ENCODE data around the gene OR10K1.
"Not testable (repeated sequence)": the region's sequence is repeated elsewhere in the genome, so short reads cannot be mapped to it uniquely, and the experiment has no call there.

Gene OR10K1, protein sequence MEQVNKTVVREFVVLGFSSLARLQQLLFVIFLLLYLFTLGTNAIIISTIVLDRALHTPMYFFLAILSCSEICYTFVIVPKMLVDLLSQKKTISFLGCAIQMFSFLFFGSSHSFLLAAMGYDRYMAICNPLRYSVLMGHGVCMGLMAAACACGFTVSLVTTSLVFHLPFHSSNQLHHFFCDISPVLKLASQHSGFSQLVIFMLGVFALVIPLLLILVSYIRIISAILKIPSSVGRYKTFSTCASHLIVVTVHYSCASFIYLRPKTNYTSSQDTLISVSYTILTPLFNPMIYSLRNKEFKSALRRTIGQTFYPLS

DNA sequence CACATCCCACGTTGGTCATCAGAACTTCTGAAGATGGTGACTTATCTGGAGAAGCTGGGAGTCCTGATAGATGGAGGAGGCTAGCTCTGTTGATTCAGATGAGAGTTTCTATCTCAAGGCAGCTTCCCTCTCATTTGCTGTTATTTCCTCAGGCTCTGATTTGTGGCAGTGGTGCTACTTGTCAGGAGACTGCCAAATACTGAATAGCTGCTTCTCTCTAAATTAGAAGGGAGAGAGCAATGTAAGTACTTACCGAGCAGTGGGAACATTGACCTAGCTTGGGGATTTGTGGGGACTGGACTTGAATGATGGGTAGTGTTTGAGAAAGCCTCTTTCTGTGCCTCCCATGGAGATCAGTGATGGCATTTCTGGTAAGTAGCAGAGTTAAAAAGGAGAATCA is at the start of gene OR10K1:
TSS of gene OR10K1 (plus strand) at position 301 of the 400 bp plus-strand sequence. CDS start 3,728 bp downstream, outside the sequence.
- no peak for DNase-seq

- DNase-seq, result no peak
Observed at GRCh38 chr1:158414651-158415345, 46.8 kb upstream of the OR10K1 start.

DNA sequence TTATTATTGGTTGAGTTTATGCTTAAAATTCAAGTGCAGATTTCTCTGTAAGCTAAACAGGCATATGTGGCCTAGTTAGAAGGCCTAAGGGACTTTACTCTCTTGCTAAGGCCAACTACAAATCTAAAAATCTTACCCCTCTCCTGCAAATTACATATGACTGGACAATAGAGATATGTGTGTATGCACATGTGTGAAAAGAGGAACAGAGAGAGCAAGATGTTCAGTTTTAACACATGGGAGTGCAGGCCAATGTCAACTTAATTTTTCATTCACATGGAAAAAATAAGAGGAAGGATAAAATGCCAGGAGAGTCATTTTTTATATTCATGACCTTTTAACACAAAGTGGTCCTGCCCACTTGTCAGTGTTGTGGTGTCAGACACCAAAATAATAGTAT is 44.0 kb upstream of the OR10K1 start:
- no peak for DNase-seq

DNA sequence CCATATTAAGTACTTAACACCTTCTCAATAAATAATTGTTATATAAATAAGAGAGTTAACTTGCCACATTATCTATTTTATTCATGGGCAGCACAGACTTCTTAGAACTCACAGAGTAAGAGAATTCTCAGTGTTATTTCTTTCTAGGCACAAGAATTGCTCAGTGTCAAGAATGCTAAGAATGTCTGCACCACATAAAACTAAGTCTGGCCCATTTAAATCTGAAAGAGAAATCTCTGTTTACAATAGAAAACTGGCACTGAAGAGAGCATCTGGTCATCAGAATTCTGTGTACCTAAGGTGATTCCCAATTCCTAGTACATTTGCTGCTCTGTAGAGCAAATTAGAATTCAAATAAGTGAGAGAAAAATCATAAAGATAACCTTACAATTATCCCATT is 39.4 kb upstream of the OR10K1 start:
- DNase-seq, result no peak

DNA sequence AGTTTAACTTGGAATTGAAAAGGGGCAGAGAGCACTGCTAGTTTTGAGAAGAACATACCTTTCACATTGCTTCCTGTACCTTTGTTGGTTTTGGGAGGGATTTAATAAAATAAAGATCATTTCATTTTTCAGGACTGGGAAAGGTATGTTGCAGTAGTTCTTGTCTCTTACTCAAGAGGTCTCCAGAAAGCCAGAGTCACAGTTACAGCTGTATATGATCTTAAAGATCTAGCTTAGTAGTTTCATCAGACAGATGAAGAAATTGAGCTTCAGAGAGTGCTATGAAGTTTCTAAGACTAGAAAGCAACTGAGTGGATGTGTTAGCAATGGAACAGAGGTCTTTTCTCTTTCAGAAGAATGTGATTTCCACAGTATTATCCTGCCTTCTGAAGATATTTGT is 36.6 kb upstream of the OR10K1 start:
- DNase-seq, result no peak

DNA sequence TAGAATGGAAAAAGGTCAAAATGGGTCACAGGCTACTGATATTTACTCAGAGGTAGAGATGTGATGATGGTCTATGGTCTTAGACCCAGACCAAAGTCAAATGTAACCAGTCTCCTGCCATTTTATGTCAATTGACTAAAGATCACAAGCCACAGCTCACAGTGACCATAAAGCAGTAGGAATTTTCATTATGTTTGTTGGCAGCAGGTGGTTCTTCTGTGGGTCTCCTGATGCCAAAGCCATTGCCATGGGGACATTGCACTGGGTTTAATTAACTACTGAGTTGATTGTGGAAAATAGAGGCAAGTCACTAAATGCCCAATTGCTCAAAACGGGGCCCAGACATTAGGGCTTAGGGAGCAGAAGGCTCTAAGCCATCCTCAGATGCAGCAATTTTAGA is 35.5 kb upstream of the OR10K1 start, which contains the start of gene OR10K2:
TSS of gene OR10K2 (minus strand) at position 101 of the 400 bp plus-strand sequence. CDS start 5,371 bp downstream, outside the sequence.
- no peak for DNase-seq

- DNase-seq, result not testable (repeated sequence)
Observed at GRCh38 chr1:158430163-158430562, 31.5 kb upstream of the OR10K1 start.

GRCh38 chr1:158434741-158435140 is 26.9 kb upstream of the OR10K1 start:
- no peak for DNase-seq

- DNase-seq, result no peak
Observed at GRCh38 chr1:158445376-158445775, 16.3 kb upstream of the OR10K1 start.

DNA sequence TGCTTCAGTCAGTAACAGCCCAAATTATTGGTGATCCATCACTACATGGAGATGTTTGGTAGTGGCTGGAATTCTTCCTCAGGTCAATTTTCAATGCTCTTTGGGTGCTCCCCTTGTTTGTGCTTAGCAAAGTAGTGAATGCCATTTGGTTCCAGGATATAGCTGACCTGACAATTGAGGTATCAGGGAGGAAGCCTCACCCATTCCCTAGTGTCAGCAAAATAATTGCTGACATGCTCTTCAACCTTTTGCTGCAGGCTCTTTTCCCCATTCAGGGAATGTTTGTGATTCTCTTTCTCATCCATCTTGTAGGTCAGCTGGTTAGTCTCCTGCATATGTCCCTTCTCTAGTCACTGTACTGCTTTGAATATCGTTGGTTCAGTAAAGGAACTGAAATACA is 7.1 kb upstream of the OR10K1 start:
- no peak for DNase-seq

DNA sequence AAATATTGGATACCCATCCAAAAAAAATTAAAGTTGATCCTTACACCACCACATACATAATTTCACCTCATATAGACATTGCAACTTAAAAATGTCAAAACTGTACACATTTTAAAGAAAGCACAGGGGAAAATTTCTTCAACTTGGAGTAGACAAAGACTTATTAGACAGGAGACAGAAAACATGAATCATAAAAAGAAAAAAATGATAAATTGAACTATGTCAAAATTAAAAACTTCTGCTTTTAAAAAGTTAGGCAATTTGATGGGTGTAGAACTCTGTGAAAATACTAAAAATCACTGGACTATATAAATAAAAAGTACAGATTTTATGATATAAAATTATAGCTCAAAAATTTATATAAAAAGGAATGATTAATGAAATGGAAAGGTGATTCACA is 4.4 kb upstream of the OR10K1 start:
- DNase-seq, result no peak

DNA sequence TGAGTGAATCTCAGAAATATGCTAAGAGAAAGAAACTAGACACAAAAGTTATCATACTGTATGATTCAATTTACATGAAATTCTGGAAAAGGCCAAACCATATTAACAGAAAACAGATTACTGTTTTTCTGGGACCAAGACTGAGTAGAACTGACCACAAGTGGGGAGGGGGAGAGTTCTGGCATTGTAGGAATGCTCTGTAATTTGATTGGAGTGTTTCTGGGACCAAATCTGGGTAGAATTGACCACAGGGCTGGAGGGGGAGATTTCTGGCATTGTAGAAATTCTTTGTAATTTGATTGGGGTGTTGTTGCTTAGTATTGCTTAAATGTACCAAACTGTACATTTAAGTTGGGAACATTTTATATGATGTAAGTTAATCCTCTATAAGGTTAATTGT is 3.4 kb upstream of the OR10K1 start:
- no peak for DNase-seq

DNA sequence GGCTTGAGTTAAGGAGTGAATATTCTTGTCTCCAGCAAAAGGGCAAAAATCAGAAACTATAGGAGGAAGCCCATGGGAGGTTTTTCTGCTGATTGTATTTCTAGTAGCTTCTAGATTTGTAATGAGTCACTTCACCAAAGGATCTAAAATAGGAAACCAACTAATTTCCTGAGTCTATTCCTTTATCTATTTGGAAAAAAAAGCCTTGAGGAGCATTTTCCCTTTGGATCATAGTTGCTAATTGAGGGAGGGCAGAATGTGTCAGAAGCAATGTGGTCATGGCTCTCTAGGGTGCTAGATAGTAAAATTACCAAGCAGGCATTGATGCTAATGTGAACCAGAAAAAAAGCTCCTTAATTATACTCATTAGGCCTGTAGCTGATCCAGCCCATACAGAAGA is 10.3 kb downstream of the OR10K1 start, which contains the start of gene OR10R2:
TSS of gene OR10R2 (plus strand) at position 301 of the 400 bp plus-strand sequence. CDS start 106 bp downstream, outside the sequence.
- no peak for DNase-seq

DNA sequence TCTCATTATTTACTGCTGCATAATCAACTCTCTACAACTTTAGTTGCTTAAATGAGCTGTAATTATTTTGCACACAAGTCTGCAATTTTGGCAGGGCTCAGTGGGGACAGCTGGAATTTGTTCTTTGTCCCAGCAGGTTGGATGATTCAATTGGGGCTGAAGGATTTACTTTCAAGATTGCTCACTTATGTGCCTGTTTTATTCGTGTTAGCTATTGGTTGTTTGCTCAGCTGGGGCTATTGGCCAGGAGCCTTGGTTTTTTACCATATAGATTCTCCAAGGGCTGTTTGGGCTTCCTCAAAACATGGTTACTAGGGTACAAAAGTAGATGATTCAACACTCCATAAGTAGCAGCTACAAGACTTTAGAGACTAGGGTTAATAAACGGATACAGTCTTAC is 23.8 kb downstream of the OR10K1 start:
- no peak for DNase-seq

- no peak for DNase-seq
Observed at GRCh38 chr1:158491316-158491715, 29.7 kb downstream of the OR10K1 start.

GRCh38 chr1:158493054-158493453 is 31.4 kb downstream of the OR10K1 start:
- DNase-seq, result no peak

DNA sequence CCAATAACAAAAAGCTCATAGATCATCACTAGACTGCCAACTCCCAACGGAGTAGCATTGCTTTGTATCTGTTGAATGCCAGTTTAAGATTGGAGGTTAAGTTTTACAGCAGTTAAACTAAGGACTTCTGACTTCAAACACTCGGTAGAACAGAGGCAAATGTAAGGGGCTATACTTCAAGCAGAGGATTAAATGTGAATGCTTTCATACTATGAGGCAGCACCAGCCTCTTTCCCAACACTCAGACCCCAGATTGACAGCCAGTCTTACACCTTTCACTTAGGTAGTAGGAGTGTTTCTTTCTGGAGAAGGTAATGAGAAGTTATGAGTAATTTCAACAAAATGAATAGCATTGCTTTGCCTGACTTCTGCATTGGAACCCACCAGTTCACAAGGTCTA is 33.2 kb downstream of the OR10K1 start:
- DNase-seq, result no peak

DNA sequence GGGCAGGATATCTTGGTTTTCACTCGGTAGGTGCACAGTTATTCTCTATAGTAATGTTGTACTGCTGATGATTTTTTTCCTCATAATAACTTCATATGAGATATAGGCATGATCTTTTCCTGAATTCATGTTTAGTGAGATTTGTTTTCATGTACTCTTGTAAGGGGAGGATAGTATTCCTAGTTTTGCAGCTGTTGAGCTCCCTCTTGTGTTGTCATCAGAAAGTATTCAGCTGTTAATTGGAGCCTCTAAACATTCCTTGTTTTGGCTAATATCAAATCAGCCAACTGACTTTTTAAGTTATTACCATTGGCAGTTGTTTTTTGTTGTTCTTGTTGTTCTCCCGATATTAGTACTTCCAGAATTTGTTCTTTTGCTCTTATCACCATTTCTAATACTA is 34.7 kb downstream of the OR10K1 start:
- no peak for DNase-seq

- DNase-seq, result no peak
Observed at GRCh38 chr1:158506369-158506987, 44.8 kb downstream of the OR10K1 start.

GRCh38 chr1:158507511-158507910 is 45.9 kb downstream of the OR10K1 start:
- DNase-seq, result no peak

DNA sequence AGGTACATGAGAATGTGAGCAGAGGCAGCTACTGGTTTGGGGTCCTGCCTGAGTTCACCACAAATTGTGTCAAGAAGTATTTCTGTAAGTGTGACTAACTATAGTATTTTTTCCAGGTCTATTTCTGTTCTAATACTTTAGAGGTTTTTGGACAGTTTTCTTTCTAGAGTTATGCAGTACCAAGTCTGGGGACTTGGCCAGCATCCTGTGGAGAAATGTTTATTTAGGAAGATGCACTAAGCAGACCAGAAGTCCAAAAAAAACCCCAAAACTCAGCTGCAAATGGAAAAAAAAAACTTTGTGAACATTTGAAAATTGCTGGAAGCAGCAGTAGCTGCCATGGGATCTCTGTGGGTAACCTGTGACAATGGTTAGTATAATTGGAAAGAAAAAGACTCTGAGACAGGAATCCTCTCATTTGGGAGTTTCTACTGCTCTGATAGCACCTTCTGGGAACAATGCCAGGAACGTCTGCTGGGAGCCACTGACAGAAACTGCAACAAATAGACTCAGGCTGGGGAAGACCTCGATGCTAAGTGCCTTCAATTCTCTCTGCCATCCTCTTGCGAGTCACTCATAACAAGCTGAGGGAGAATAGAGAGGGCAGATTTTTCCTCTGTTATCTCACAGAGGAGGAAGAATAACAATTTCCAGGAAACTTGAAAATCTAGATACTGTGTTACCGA is 48.0 kb downstream of the OR10K1 start:
- DNase-seq, result no peak

GRCh38 chr1:158516966-158517365 is 55.3 kb downstream of the OR10K1 start:
- no peak for DNase-seq
